Neutrophil (primary cell): ENCODE results near the gene RXRG.

ENCODE experiments used
- H3K27ac ChIP-seq: fragments of 200-600 bp; sonication (generic); 2 replicates; pipeline ENCODE4 v1.5.1; 2016; ENCODE audit warnings: mild to moderate bottlenecking, moderate library complexity
- H3K27me3 ChIP-seq: fragments of 200-600 bp; sonication (generic); 2 replicates; pipeline ENCODE4 v1.6.0; 2016; ENCODE audit warnings: mild to moderate bottlenecking
- H3K36me3 ChIP-seq: fragments of 200-600 bp; sonication (generic); 2 replicates; pipeline ENCODE4 v1.5.1; 2017
- H3K4me1 ChIP-seq, 2 experiments: fragments of 200-600 bp in 1 of 2; sonication (generic) in 1 of 2; 1 replicate in 1 of 2; 2 replicates in 1 of 2; pipeline versions ENCODE4 v1.5.1 to v1.6.1; 2013 to 2016; ENCODE audit warnings: low read depth in 1 of 2, low read length in 1 of 2, mild to moderate bottlenecking in 1 of 2, moderate library complexity in 1 of 2; ENCODE audit not compliant: control insufficient read depth in 1 of 2, insufficient read depth in 1 of 2
- H3K4me3 ChIP-seq, 2 experiments: fragments of 200-600 bp in 1 of 2; sonication (generic) in 1 of 2; 1 replicate in 1 of 2; 2 replicates in 1 of 2; pipeline ENCODE4 v1.5.1; 2013 to 2016; ENCODE audit warnings: low read depth in 1 of 2, low read length in 1 of 2, mild to moderate bottlenecking in 1 of 2, moderate library complexity in 1 of 2
- H3K9me3 ChIP-seq: fragments of 200-600 bp; sonication (generic); 2 replicates; pipeline ENCODE4 v1.5.1; 2016
- CTCF ChIP-seq: fragments of 200-600 bp; sonication (generic); IDR thresholded peaks from 2 replicates; pipeline ENCODE4 v1.5.1; 2016; ENCODE audit warnings: antibody characterized with exemption

Gene RXRG

GRCh38 chr1:165456861-165457260, 11.9 kb upstream of the RXRG start:
- no peak for TF ChIP-seq CTCF
- Histone ChIP-seq H3K4me1 (no peaks in the 10 kb centered on the region), H3K36me3 (no peaks in the 10 kb centered on the region), H3K9me3 (no peaks in the 10 kb centered on the region), H3K4me3 (no peak overlapping the region), H3K27ac (no peak overlapping the region), H3K27me3 (peaks cover 12% of the 10 kb centered on the region)

- Histone ChIP-seq H3K4me1 (no peaks in the 10 kb centered on the region), H3K27me3 (peaks cover 12% of the 10 kb centered on the region), H3K27ac (no peak overlapping the region), H3K4me3 (no peak overlapping the region), H3K36me3 (no peaks in the 10 kb centered on the region), H3K9me3 (no peaks in the 10 kb centered on the region)
- TF ChIP-seq CTCF, result no peak
Measured at GRCh38 chr1:165456114-165456513, 11.2 kb upstream of the RXRG start.

GRCh38 chr1:165455111-165455510, 10.2 kb upstream of the RXRG start:
- no peak for TF ChIP-seq CTCF
- Histone ChIP-seq H3K36me3 (no peaks in the 10 kb centered on the region), H3K27ac (no peak overlapping the region), H3K27me3 (peaks cover 12% of the 10 kb centered on the region), H3K4me3 (no peak overlapping the region), H3K9me3 (no peaks in the 10 kb centered on the region), H3K4me1 (no peaks in the 10 kb centered on the region)

GRCh38 chr1:165454091-165454610, 9.2 kb upstream of the RXRG start:
- Histone ChIP-seq H3K36me3 (no peaks in the 10 kb centered on the region), H3K9me3 (no peaks in the 10 kb centered on the region), H3K27me3 (peaks cover 16% of the 10 kb centered on the region), H3K4me3 (no peak overlapping the region), H3K4me1 (no peaks in the 10 kb centered on the region), H3K27ac (no peak overlapping the region)
- TF ChIP-seq CTCF, result no peak

DNA sequence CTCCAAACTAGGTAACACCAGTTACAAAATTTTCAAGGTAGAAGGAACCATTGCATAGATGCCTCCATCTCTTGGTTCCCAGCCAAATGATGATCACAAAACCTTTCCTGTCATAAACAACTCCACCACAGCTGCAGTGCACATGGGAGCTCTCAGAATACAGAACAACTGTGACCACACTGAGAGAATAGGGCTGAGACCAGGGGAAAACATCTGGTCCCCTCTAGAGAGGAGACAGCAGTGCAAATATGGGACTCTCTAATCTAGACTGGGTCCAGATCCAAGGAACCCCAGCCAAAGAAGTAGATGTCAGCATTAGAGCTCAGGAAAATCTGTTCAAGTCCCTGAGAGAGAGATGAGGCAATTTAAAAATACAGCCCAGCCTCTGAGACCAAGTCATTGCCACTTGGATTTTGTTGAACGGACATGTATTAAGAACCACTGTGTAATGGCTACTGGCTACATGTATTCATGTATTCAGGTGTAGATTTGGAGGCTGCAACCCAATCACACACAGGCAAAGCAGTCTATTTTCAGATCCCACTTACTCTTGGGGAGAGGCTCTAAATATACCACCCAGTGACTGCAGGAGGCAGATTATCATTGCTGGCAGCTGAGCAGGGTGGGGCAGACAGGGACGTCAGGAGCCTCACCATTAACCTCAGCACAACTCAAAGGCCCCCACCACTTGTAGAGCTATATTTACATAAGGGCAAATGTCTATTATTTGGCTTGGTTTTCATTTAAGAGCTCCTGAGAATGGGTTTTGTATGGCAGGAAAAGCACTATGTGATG, 7.6 kb upstream of the RXRG start:
- Histone ChIP-seq H3K4me3 (no peak overlapping the region), H3K27ac (no peak overlapping the region), H3K27me3 (peaks cover 32% of the 10 kb centered on the region), H3K36me3 (no peaks in the 10 kb centered on the region), H3K9me3 (no peaks in the 10 kb centered on the region), H3K4me1 (no peaks in the 10 kb centered on the region)
- TF ChIP-seq CTCF, result no peak
